H1 (cell line): ENCODE results near the gene PSMD5.

Experiments used
- CEBPB ChIP-seq: IDR thresholded peaks from 2 replicates; pipeline ENCODE4 v1.6.1; 2012; ENCODE audit warnings: low read depth, low read length
- POLR2A ChIP-seq, 2 experiments: IDR thresholded peaks; 1 replicate in 1 of 2; 2 replicates in 1 of 2; pipeline ENCODE4 v1.6.1; 2011; ENCODE audit warnings: low read depth in 2 of 2, low read length in 2 of 2, mild to moderate bottlenecking in 2 of 2; ENCODE audit errors: control extremely low read depth in 1 of 2
- POLR2AphosphoS5 ChIP-seq: IDR thresholded peaks from 2 replicates; pipeline ENCODE4 v1.6.1; 2011; ENCODE audit warnings: low read depth, low read length
- TF ChIP-seq, protein P1 (sequence below), 3 experiments: IDR thresholded peaks; 1 replicate in 2 of 3; 2 replicates in 1 of 3; pipeline versions ENCODE4 v1.5.1 to v1.6.1; 2011; ENCODE audit warnings: low read length in 3 of 3, mild to moderate bottlenecking in 3 of 3, inconsistent platforms in 2 of 3, low read depth in 1 of 3, moderate library complexity in 1 of 3; ENCODE audit not compliant: insufficient read depth in 1 of 3; ENCODE audit errors: control extremely low read depth in 1 of 3

DNA sequence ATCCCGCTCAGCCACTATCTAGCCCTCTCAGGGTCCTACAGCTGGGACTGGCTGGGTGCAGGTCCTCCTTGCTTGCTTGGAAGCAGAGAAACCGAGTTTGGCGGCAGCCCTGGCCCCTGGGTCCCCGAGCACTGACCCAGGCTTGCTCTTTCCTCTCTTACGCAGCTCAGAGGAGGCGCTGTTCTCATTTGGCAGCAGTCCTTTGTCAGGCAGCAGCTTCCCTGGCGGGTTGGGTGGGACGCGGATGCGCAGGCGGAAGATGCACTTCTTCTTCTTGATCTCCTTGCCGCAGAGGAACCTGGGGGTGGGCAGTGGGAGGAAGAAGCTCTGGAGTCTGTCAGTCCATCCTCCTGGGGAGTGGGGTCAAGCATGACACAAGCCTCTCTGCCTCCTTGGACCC, 19.7 kb upstream of the PSMD5 start:
- TF ChIP-seq, protein P1, sequence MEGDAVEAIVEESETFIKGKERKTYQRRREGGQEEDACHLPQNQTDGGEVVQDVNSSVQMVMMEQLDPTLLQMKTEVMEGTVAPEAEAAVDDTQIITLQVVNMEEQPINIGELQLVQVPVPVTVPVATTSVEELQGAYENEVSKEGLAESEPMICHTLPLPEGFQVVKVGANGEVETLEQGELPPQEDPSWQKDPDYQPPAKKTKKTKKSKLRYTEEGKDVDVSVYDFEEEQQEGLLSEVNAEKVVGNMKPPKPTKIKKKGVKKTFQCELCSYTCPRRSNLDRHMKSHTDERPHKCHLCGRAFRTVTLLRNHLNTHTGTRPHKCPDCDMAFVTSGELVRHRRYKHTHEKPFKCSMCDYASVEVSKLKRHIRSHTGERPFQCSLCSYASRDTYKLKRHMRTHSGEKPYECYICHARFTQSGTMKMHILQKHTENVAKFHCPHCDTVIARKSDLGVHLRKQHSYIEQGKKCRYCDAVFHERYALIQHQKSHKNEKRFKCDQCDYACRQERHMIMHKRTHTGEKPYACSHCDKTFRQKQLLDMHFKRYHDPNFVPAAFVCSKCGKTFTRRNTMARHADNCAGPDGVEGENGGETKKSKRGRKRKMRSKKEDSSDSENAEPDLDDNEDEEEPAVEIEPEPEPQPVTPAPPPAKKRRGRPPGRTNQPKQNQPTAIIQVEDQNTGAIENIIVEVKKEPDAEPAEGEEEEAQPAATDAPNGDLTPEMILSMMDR (IDR thresholded peaks at IDR 0.05; ENCODE audit: control extremely low read depth in 1 of 3, insufficient read depth in 1 of 3, low read depth in 1 of 3, low read length in 3 of 3): peak; percentile 24 to 31 (median 26); a peak in 3 of 4 replicates
- TF ChIP-seq POLR2A (IDR thresholded peaks at IDR 0.05; ENCODE audit: control extremely low read depth in 1 of 2, low read depth in 2 of 2, low read length in 2 of 2): no peak
- TF ChIP-seq POLR2AphosphoS5: no peak
- TF ChIP-seq CEBPB: no peak
